GM12878 (cell line): ENCODE results near the gene MGST3. TPM values are rescaled to one million over a fixed set of nuclear protein-coding genes. Genes with fewer than 3 reads are reported as not detected.
"Not testable (repeated sequence)": the region's sequence is repeated elsewhere in the genome, so short reads cannot be mapped to it uniquely, and the experiment has no call there.

Experiments
- ATAC-seq: fragments of 200-7000 bp; cut with Tn5 transposase; 3 replicates; pipeline ENCODE4 v1.9.1; 2020; ENCODE audit warnings: mild to moderate bottlenecking, moderate library complexity
- BruUV-seq: library from RNA; stranded (reverse); fragments of 400-500 nt; replicated peaks from 2 replicates; lab custom pipeline; 2021; lab: Mats Ljungman, UMichigan
- CTCF ChIA-PET: fragments of 300-600 bp; sonication (Branson Sonifier 250); formaldehyde crosslinking; extraction: SDS; loops from one replicate; lab custom pipeline; 2021; ENCODE audit warnings: inconsistent platforms; lab: Yijun Ruan, JAX
- POLR2A ChIA-PET: fragments of 350-600 bp; formaldehyde crosslinking; extraction: SDS; loops from one replicate; lab custom pipeline; 2021; ENCODE audit warnings: inconsistent platforms; lab: Charles Lee
- RAD21 ChIA-PET: fragments of 300-600 bp; sonication (Branson Sonifier 250); formaldehyde crosslinking; loops from one replicate; lab custom pipeline; 2023; ENCODE audit warnings: antibody characterized with exemption; ENCODE audit not compliant: unreplicated experiment; lab: Charles Lee
- SMC1A ChIA-PET: fragments of 300-600 bp; sonication (Branson Sonifier 250); formaldehyde crosslinking; loops from one replicate; lab custom pipeline; 2023; ENCODE audit not compliant: unreplicated experiment, uncharacterized antibody; lab: Charles Lee
- DNase-seq: peaks from one replicate; pipeline ENCODE4 v3.0.0-alpha.2; 2011; ENCODE audit warnings: low read depth, low spot score
- FAIRE-seq: peaks from 3 replicates; lab custom pipeline; 2011; peaks lifted over from hg19 to GRCh38; lab: Jason Lieb, UNC
- H2AFZ ChIP-seq: 2 replicates; pipeline ENCODE4 v1.6.0; 2011; ENCODE audit warnings: low read depth, low read length, control low read depth; ENCODE audit not compliant: control insufficient read depth
- H3K27ac ChIP-seq: 2 replicates; pipeline ENCODE4 v1.5.1; 2011; ENCODE audit warnings: control low read depth; ENCODE audit not compliant: control insufficient read depth, insufficient read depth
- H3K27me3 ChIP-seq, 2 experiments: replicated peaks in 1 of 2; 2 replicates each; pipeline versions ENCODE4 v1.6.0 to v1.6.1; 2011; ENCODE audit warnings: low read length in 1 of 2; ENCODE audit not compliant: control insufficient read depth in 2 of 2, insufficient read depth in 2 of 2
- H3K36me3 ChIP-seq, 2 experiments: 2 replicates each; pipeline ENCODE4 v1.5.1; 2011; ENCODE audit warnings: low read length in 1 of 2; ENCODE audit not compliant: control insufficient read depth in 2 of 2, insufficient read depth in 2 of 2
- H3K4me1 ChIP-seq: 2 replicates; pipeline ENCODE4 v1.6.1; 2011; ENCODE audit warnings: mild to moderate bottlenecking, low read length, moderate library complexity, mixed read lengths; ENCODE audit not compliant: control insufficient read depth, insufficient read depth
- H3K4me2 ChIP-seq: 2 replicates; pipeline ENCODE4 v1.6.0; 2011; ENCODE audit warnings: control low read depth; ENCODE audit not compliant: control insufficient read depth, insufficient read depth
- H3K4me3 ChIP-seq: fragments of 200-600 bp; sonication (generic); 2 replicates; pipeline ENCODE4 v1.5.1; 2016
- H3K79me2 ChIP-seq: 2 replicates; pipeline ENCODE4 v1.6.0; 2011; ENCODE audit warnings: low read length; ENCODE audit not compliant: control insufficient read depth, insufficient read depth
- H3K9ac ChIP-seq: 2 replicates; pipeline ENCODE4 v1.8.0; 2011; ENCODE audit warnings: low read length, control low read depth, mixed read lengths; ENCODE audit not compliant: control insufficient read depth, insufficient read depth
- H3K9me3 ChIP-seq: replicated peaks from 3 replicates; pipeline ENCODE4 v1.5.1; 2011; ENCODE audit warnings: mild to moderate bottlenecking, low read length; ENCODE audit not compliant: control insufficient read depth, insufficient read depth
- H4K20me1 ChIP-seq: 2 replicates; pipeline ENCODE4 v1.6.0; 2011; ENCODE audit not compliant: control insufficient read depth, insufficient read depth
- DPF2 ChIP-seq: fragments of 450-650 bp; IDR thresholded peaks from 2 replicates; pipeline ENCODE4 v1.6.1; 2017; ENCODE audit warnings: mild to moderate bottlenecking
- SIN3A ChIP-seq: IDR thresholded peaks from 2 replicates; pipeline ENCODE4 v1.6.1; 2012; ENCODE audit warnings: low read depth, low read length, improper control_type of control experiment
- ZBTB11 ChIP-seq: fragments of 450-650 bp; formaldehyde crosslinking; IDR thresholded peaks from 2 replicates; pipeline ENCODE4 v1.5.0; 2022; ENCODE audit warnings: mild to moderate bottlenecking, missing genetic modification characterization
- WGBS: methylation state at CpG from one replicate; pipeline ENCODE4 v1.1.6; 2016; ENCODE audit warnings: low lambda C conversion rate; ENCODE audit not compliant: insufficient replicate concordance, insufficient coverage; ENCODE audit errors: missing lambda C conversion rate; 5-methylcytosine and 5-hydroxymethylcytosine counted together
- in situ Hi-C: fragments of 300-500 bp; cut with MboI; formaldehyde crosslinking; loops from 9 replicates; pipeline ENCODE4 v1.14.3; 2018; ENCODE audit warnings: mixed read lengths
- intact Hi-C: fragments of 100-400 bp; cut with micrococcal nuclease; formaldehyde crosslinking; loops from one replicate; pipeline ENCODE4 v1.14.2; 2022; ENCODE audit not compliant: unreplicated experiment
- polyA plus RNA-seq, 11 experiments: library from polyadenylated mRNA; depleted of rRNA in 4 of 11; unstranded in 6 of 11; stranded (reverse) in 5 of 11; fragments of >200 nt; fragmentation: Nextera tagmentation in 4 of 11; fragmentation: Illumina TruSeq in 1 of 11; extraction: Ambion mirVana in 4 of 11; extraction: Trizol in 1 of 11; gene quantifications; 1 replicate in 1 of 11; 2 replicates in 10 of 11; pipeline versions ENCODE4 v1.2.1 to v1.2.3, GENCODE V29; 2011 to 2016; ENCODE audit warnings: inconsistent platforms in 2 of 11, missing spikeins in 2 of 11, low read depth in 1 of 11
- total RNA-seq, 4 experiments: library from RNA; depleted of rRNA in 3 of 4; stranded (reverse); fragments of >200 nt in 3 of 4; fragmentation: Illumina TruSeq in 1 of 4; extraction: Trizol in 1 of 4; gene quantifications; 2 replicates each; pipeline versions ENCODE4 v1.2.1 to v1.2.3, GENCODE V29; 2013 to 2021

Gene MGST3
- total and polyA plus RNA-seq, 10 of the 15 experiments (the other 5 are each of a cell fraction or from before 2014, with no cell fraction given), result 37.3 to 145 (median 68.8) TPM

- TF ChIP-seq SIN3A (no peak), DPF2 (no peak), ZBTB11 (no peak)
Measured at GRCh38 chr1:165605246-165605645, 25.8 kb upstream of the MGST3 start (continued).

GRCh38 chr1:165606676-165607075 is 24.4 kb upstream of the MGST3 start:
- H3K9ac ChIP-seq, BruUV-seq, H2AFZ ChIP-seq, H4K20me1 ChIP-seq, in situ Hi-C loops, intact Hi-C loops, DNase-seq, RAD21 ChIA-PET, ATAC-seq, H3K9me3 ChIP-seq, H3K4me2 ChIP-seq, H3K4me1 ChIP-seq, H3K27ac ChIP-seq, FAIRE-seq, H3K36me3 ChIP-seq, H3K4me3 ChIP-seq, H3K79me2 ChIP-seq, H3K27me3 ChIP-seq: not testable (repeated sequence)
- ChIA-PET SMC1A (interaction anchor here (0.9 to 1.2 kb wide), 2 partner anchors 8 to 79 kb away, joined by 3 to 4 read pairs; no protein-coding TSS in a partner anchor), CTCF (interaction anchor here (1.3 kb wide), 1 partner anchor 307 kb away, joined by 5 read pairs; no protein-coding TSS in a partner anchor), POLR2A (interaction anchor here (0.6 kb wide), 1 partner anchor 193 kb away, joined by 3 read pairs; no protein-coding TSS in a partner anchor)
- WGBS, result 81% methylated on average over 12 of the region's 12 CpGs
